ENCODE measurements around the gene MMP20. TPM values are rescaled to one million over a fixed set of nuclear protein-coding genes. Genes with fewer than 3 reads are reported as not detected.

MMP20 gene
- polyA plus RNA-seq, 1 of the 3 experiments (the other 2 are of a cell fraction): not detected

- ChIA-PET CTCF (no interaction called here), POLR2A (no interaction called here)
- WGBS (ENCODE audit: low lambda C conversion rate): 58% methylated on average over 4 of the region's 4 CpGs
- Histone ChIP-seq H3K27me3 (ENCODE audit: insufficient read depth) (no peaks in the 10 kb centered on the region), H3K4me3 (ENCODE audit: low read depth in 2 of 2, low read length in 1 of 2) (no peak overlapping the region), H3K9me3 (no peaks in the 10 kb centered on the region), H3K9ac (no peak overlapping the region), H3K27ac (ENCODE audit: low read depth in 2 of 2, low read length in 1 of 2) (no peak overlapping the region), H3K4me2 (no peak overlapping the region), H3K9me2 (no peaks in the 10 kb centered on the region), H4K20me1 (ENCODE audit: insufficient read depth) (no peaks in the 10 kb centered on the region), H3K4me1 (ENCODE audit: control insufficient read depth in 1 of 2, insufficient read depth in 2 of 2, low read depth in 1 of 2, low read length in 1 of 2) (no peaks in the 10 kb centered on the region), H3K36me3 (replicated peaks in 1 of 2; ENCODE audit: control insufficient read depth in 1 of 2, insufficient read depth in 2 of 2, low read length in 1 of 2) (no peaks in the 10 kb centered on the region), H2AFZ (ENCODE audit: low read depth) (no peak overlapping the region), H3K79me2 (ENCODE audit: insufficient read depth) (no peaks in the 10 kb centered on the region), H3F3A (replicated peaks; ENCODE audit: insufficient read depth) (no peaks in the 10 kb centered on the region)
- no peak for DNase-seq
- no peak for TF ChIP-seq REST (IDR thresholded peaks at IDR 0.05; ENCODE audit: low read depth, low read length)
- TF ChIP-seq SMC3 (IDR thresholded peaks at IDR 0.05; ENCODE audit: low read depth, low read length): no peak
- no peak for TF ChIP-seq PBX3 (IDR thresholded peaks at IDR 0.05)
- TF ChIP-seq RAD21 (IDR thresholded peaks at IDR 0.05; ENCODE audit: low read length): no peak
- no peak for TF ChIP-seq EP300 (IDR thresholded peaks at IDR 0.05; ENCODE audit: borderline replicate concordance in 1 of 2, low read depth in 1 of 2, low read length in 1 of 2)
- no peak for TF ChIP-seq RCOR1 (IDR thresholded peaks at IDR 0.05; ENCODE audit: low read length)
- no peak for TF ChIP-seq IRF3 (IDR thresholded peaks at IDR 0.05; ENCODE audit: low read depth, low read length)
- no peak for TF ChIP-seq FOXJ3 (CRISPR knock-in tag; IDR thresholded peaks at IDR 0.05)
- TF ChIP-seq MEF2A (IDR thresholded peaks at IDR 0.05; ENCODE audit: borderline replicate concordance, low read depth): no peak
- no peak for TF ChIP-seq USF1 (IDR thresholded peaks at IDR 0.05; ENCODE audit: borderline replicate concordance, low read depth)
- TF ChIP-seq GATA2 (CRISPR knock-in tag; IDR thresholded peaks at IDR 0.05): no peak
- no peak for TF ChIP-seq TAF1 (IDR thresholded peaks at IDR 0.05; ENCODE audit: borderline replicate concordance, low read depth, low read length)
- TF ChIP-seq TEAD4 (IDR thresholded peaks at IDR 0.05; ENCODE audit: borderline replicate concordance, insufficient read depth): no peak
- no peak for TF ChIP-seq ELF1 (IDR thresholded peaks at IDR 0.05)
- TF ChIP-seq FOSL2 (IDR thresholded peaks at IDR 0.05; ENCODE audit: borderline replicate concordance, low read depth): no peak
- no peak for TF ChIP-seq CHD2 (IDR thresholded peaks at IDR 0.05; ENCODE audit: low read length, partially characterized antibody)
- TF ChIP-seq RXRA (IDR thresholded peaks at IDR 0.05; ENCODE audit: borderline replicate concordance, low read depth): no peak
These were observed 79.4 kb downstream of the MMP20 start for GRCh38 chr11:102545701-102546100.

Measured in SK-N-SH (cell line).